ENCODE data around the gene MLANA.

MLANA gene

DNA sequence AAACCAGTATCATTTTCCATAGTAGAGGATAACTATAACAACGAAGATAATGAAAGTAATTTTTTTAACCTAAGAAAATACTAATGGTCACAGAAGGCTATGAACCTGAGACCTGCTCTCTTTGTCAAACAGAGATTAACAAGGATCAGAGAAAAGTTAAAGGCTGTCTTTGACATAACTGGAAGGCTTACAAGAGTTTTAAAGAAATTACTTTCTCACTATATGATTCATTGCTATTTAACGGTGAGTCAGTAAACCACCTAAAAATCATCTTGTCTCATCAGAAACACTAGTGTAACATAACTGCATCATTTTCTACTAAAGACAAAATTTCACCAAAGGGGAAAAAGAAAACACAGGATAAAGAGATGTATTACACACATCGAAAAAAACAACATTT is 19.3 kb downstream of the MLANA start:
- DNase-seq = no peak

DNA sequence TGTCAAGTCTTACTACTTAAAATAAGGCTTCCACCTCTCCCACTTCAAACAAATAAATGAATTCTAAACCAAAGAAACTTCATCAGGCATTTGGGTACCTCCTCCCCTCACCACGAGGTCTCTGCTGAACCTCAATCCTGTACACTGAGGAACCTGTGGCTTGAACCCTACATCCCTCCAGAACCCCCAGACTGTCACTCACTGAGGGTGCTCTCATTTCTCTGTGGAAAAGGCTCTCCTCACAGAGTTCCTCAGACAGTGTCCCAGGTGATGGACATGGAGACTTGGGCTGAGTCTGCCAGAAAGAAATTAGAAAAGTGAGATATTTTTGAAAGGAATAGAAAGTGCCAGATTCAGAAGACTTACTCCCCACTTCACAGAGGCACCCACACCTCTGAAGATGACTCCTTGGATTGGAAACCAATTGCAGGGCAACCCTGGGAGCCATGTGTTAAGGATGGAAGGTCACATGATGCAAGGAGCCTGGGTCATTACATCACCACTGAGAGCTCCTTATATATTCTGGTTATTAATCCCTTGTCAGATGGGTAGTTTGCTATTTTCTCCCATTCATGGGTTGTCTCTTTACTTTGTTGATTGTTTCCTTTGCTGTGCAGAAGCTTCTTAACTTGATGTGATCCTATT is 19.8 kb downstream of the MLANA start:
- no peak for DNase-seq

- DNase-seq = no peak
These were observed 24.7 kb downstream of the MLANA start for GRCh38 chr9:5915438-5915837.

GRCh38 chr9:5917273-5917672 is 26.6 kb downstream of the MLANA start:
- no peak for DNase-seq

DNA sequence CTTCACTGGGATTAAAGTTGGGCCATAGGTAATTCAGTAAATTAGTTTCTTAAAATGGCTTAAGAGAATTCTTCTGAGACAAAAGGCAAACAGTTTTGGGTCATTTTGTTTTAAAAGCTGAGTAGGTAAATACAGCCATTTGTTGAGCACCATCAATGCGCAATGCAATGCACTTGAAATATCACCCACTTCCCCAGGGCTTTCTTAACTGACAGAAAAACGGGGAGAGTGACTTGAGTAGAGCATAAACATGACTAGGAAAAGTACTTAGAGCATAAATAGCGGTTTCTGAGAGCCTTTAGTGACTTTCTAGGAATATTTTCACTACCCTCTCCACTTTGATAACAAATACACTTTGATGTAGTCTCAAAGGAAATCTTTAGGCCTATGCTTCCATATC is 27.2 kb downstream of the MLANA start:
- DNase-seq = no peak

GRCh38 chr9:5918460-5918859 is 27.8 kb downstream of the MLANA start:
- DNase-seq = no peak

GRCh38 chr9:5920860-5921328 is 30.2 kb downstream of the MLANA start:
- DNase-seq = no peak

DNA sequence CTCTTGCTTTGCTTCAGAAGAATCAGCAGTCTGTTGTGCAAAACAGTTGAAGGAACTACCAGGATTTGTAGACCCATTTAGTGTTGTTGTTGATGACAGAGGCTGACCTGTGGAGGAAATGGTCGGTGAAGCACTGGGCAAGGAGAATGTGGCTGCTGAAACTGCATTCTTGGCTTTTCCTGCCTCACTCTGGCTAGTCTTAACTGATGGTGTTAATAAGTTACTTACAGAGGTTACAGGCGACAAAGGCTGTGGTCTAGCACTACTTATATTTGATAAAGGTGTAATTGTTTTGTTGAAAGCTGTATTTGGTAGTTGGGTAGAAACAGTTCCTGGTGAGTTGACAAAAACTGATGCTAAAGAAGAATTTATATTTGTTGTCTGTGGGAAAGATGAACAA is 31.5 kb downstream of the MLANA start:
- DNase-seq = no peak

- no peak for DNase-seq
These were observed 41.0 kb downstream of the MLANA start for GRCh38 chr9:5931657-5932056.

DNA sequence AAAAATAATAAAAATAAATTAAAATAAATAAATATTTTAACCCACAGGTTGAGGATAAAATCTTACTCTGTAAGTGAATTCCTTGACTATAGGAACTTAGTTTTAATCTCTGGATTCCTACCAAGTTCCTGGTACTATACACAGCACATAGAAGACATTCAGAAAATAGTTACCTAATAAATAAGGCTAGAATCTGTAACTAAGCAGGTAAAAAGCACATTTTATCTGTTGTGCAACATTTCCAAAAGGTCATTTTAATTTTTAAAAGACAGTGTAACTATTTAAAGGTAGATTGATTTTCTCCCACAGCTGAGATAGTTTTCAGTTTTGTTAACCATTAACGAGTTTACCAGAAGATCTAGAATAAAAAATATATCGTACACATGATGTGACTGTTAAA is 47.8 kb downstream of the MLANA start:
- no peak for DNase-seq

DNA sequence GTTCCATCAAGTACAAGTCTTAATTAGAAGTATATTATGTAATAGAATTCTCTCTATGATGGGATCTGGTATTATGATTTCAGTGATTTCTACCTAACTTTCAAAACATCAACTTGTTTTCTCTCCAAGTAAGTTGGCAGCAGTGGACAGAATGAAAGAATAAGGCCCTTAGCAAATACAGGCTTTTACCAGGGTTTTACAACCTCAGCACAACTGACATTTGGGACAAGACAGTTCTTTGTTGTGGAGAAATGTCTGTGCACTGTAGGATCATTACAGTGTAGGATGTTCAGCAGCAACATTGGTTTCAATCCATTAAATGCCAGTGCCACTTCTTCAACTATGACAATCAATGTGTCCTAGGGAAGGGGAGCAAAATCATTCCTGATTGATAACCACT is 48.8 kb downstream of the MLANA start:
- DNase-seq = no peak

- DNase-seq = no peak
These were observed 50.5 kb downstream of the MLANA start for GRCh38 chr9:5941214-5941613.

- DNase-seq = no peak
These were observed 54.4 kb downstream of the MLANA start for GRCh38 chr9:5945112-5945511.

- no peak for DNase-seq
These were observed 57.2 kb downstream of the MLANA start for GRCh38 chr9:5947912-5948311.

GRCh38 chr9:5949103-5949699 is 58.5 kb downstream of the MLANA start:
- DNase-seq = no peak

GRCh38 chr9:5950261-5950660 is 59.6 kb downstream of the MLANA start:
- no peak for DNase-seq

DNA sequence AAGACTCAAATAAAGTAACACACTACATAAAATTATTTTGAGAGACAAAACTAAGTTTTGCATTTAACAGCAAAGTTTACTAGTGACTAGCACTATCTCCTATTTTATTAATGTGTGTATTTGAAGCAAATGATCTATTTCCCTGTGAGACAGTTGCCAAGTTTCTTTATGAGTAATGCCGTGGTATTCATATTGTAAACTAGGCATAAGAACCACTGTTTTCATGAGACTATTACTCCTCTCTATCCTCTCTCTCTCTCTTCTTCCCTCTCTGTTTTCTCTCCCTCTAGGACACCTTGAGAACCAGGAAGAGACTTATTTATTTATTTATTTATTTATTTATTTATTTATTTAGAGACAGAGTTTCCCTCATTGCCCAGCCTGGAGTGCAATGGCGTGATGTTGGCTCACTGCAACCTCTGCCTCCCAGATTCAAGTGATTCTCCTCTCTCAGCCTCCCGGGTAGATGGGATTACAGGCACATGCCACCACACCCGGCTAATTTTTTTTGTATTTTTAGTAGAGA is 61.1 kb downstream of the MLANA start:
- no peak for DNase-seq

GRCh38 chr9:5953743-5954707 is 63.3 kb downstream of the MLANA start:
- DNase-seq = no peak

DNA sequence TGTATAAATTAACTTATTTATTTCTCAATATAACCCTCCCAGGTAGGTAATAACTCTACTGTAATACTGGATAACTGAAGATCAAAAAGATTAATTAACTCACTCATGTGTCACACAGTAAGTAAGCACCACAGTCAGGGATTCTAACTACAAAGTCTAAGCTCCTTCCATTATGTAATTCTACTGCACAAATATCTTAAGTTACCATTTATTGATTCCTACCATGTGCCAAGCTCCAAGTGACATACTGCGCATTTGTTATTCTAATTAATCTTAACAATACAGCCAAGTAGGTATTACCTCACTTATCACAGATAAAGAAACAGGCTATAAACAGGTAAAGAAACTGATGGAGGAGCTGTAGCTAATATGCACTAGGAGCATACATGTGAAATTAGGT is 66.5 kb downstream of the MLANA start:
- DNase-seq = no peak

DNA sequence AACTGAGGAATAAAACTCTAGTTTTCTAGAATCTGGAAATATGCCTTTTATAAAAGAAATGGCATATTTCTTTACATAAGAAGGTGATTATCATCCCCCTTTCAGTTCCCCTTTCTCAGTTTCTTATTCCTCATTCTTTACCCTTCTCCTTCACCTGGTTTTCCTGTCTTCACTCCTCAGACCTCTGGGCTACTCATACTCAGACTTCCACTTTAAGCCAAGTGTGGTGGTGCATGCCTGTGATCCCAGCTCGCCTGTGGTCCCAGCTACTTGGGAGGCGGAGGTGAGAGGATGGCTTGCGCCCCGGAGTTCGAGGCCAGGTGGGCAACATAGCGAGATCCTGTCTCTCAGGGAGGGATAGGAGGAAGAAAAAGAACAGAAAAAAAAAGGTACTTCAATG is 67.6 kb downstream of the MLANA start:
- no peak for DNase-seq
